ENCODE data around the gene CPVL.

CPVL gene

GRCh38 chr7:29099896-29100847 lies 46.2 kb downstream of the CPVL start:
- no peak overlapping the region for H3K27ac ChIP-seq (ENCODE audit: extremely low read depth, low read depth, low read length)
- CTCF ChIA-PET: interaction anchor here (0.6 to 5.9 kb wide), 9 partner anchors 14 to 308 kb away, joined by 3 to 66 read pairs (median 6); no protein-coding TSS in a partner anchor
- no peaks in the 10 kb centered on the region for H3K9me3 ChIP-seq (ENCODE audit: control insufficient read depth, insufficient read depth, low read depth, low read length)
- 0 out of 2 replicates have a peak, but pooled peaks cover 3% of the 10 kb centered on the region for H3K4me1 ChIP-seq (ENCODE audit: control insufficient read depth, insufficient read depth, low read length)
- no peak overlapping the region for H3K4me3 ChIP-seq (ENCODE audit: low read depth, low read length)
- 0 out of 2 replicates have a peak, but pooled peaks have one; percentile 15 for TF ChIP-seq PRDM6 (tag by site-specific recombination; IDR thresholded peaks at IDR 0.05)
- TF ChIP-seq IKZF3 (tag by site-specific recombination; IDR thresholded peaks at IDR 0.05): no peak
- TF ChIP-seq OSR2 (tag by site-specific recombination; IDR thresholded peaks at IDR 0.05): peak; percentile 49; the same call in 1 of the 2 replicates
- H3K36me3 ChIP-seq (ENCODE audit: control insufficient read depth in 2 of 2, insufficient read depth in 1 of 2, low read length in 2 of 2): no peaks in the 10 kb centered on the region
- POLR2A ChIA-PET: no interaction called here

GRCh38 chr7:29096446-29096730 lies 49.9 kb downstream of the CPVL start:
- no peak overlapping the region for H3K4me3 ChIP-seq (ENCODE audit: low read depth, low read length)
- CTCF ChIA-PET: interaction anchor here (0.6 to 1.2 kb wide), 5 partner anchors 10 to 175 kb away, joined by 3 to 5 read pairs (median 4); no protein-coding TSS in a partner anchor
- POLR2A ChIA-PET: no interaction called here

More at GRCh38 chr7:29096446-29096730, 49.9 kb downstream of the CPVL start:
- no peaks in the 10 kb centered on the region for H3K9me3 ChIP-seq (ENCODE audit: control insufficient read depth, insufficient read depth, low read depth, low read length)
- peaks cover 6% of the 10 kb centered on the region; the same call in 1 of the 2 replicates for H3K4me1 ChIP-seq (ENCODE audit: control insufficient read depth, insufficient read depth, low read length)
- H3K36me3 ChIP-seq (ENCODE audit: control insufficient read depth in 2 of 2, insufficient read depth in 1 of 2, low read length in 2 of 2): peaks cover 0 to 4% of the 10 kb centered on the region in 2 experiments; a peak in 1 of 3 replicates
- no peak for TF ChIP-seq ZNF324 (tag by site-specific recombination; IDR thresholded peaks at IDR 0.05)
- TF ChIP-seq ZNF658 (tag by site-specific recombination; IDR thresholded peaks at IDR 0.05): no peak
- no peak for TF ChIP-seq MZF1 (tag by site-specific recombination; IDR thresholded peaks at IDR 0.05; ENCODE audit: borderline replicate concordance)
- no peak for TF ChIP-seq YY2 (tag by site-specific recombination; IDR thresholded peaks at IDR 0.05)
- no peak for TF ChIP-seq ZNF140 (tag by site-specific recombination; IDR thresholded peaks at IDR 0.05)
- no peak for TF ChIP-seq ZNF529 (tag by site-specific recombination; IDR thresholded peaks at IDR 0.05; ENCODE audit: insufficient replicate concordance)
- TF ChIP-seq GLI2 (tag by site-specific recombination; IDR thresholded peaks at IDR 0.05; ENCODE audit: borderline replicate concordance, low read depth): no peak
- TF ChIP-seq ZBTB6 (tag by site-specific recombination; IDR thresholded peaks at IDR 0.05): no peak
- no peak for TF ChIP-seq ZNF677 (tag by site-specific recombination; IDR thresholded peaks at IDR 0.05)
- TF ChIP-seq ZNF585B (tag by site-specific recombination; IDR thresholded peaks at IDR 0.05): no peak
- TF ChIP-seq KLF8 (tag by site-specific recombination; IDR thresholded peaks at IDR 0.05): no peak
- no peak for TF ChIP-seq BCL11A (tag by site-specific recombination; IDR thresholded peaks at IDR 0.05; ENCODE audit: low read depth)
- no peak for TF ChIP-seq ZFP37 (tag by site-specific recombination; IDR thresholded peaks at IDR 0.05)
- no peak for TF ChIP-seq ZNF148 (tag by site-specific recombination; IDR thresholded peaks at IDR 0.05; ENCODE audit: borderline replicate concordance)
- no peak for TF ChIP-seq ZFP3 (tag by site-specific recombination; IDR thresholded peaks at IDR 0.05; ENCODE audit: low read depth)
- no peak for TF ChIP-seq ZNF629 (tag by site-specific recombination; IDR thresholded peaks at IDR 0.05)
- no peak overlapping the region for H3K27ac ChIP-seq (ENCODE audit: extremely low read depth, low read depth, low read length)

All from HEK293 (cell line).